Upper lobe of right lung (tissue), 1 donor: ENCODE data around the gene MPP3. TPM values are rescaled to one million over a fixed set of nuclear protein-coding genes. Genes with fewer than 3 reads are reported as not detected.

Source experiments
- ATAC-seq: fragments of 200-7000 bp; cut with Tn5 transposase; one replicate; pipeline ENCODE4 v1.9.1; 2020; ENCODE audit warnings: mild to moderate bottlenecking, moderate library complexity
- DNase-seq: peaks from one replicate; pipeline ENCODE4 v3.0.0-alpha.2; 2020
- H3K27ac ChIP-seq: fragments of 200-600 bp; one replicate; pipeline ENCODE4 v1.8.0; 2022
- H3K27me3 ChIP-seq: fragments of 200-600 bp; one replicate; pipeline ENCODE4 v1.8.0; 2022; ENCODE audit warnings: mild to moderate bottlenecking
- H3K36me3 ChIP-seq: fragments of 200-600 bp; one replicate; pipeline ENCODE4 v1.8.0; 2022
- H3K4me1 ChIP-seq: fragments of 200-600 bp; one replicate; pipeline ENCODE4 v1.8.0; 2022
- H3K4me3 ChIP-seq: fragments of 200-600 bp; one replicate; pipeline ENCODE4 v1.8.0; 2022; ENCODE audit warnings: mild to moderate bottlenecking
- H3K9me3 ChIP-seq: fragments of 200-600 bp; one replicate; pipeline ENCODE4 v1.8.0; 2022
- intact Hi-C: fragments of 100-400 bp; cut with DNase I; formaldehyde crosslinking; loops from one replicate; pipeline ENCODE4 v1.11.0; 2022
- total RNA-seq: library from RNA; stranded (reverse); fragmentation: NEBNext Ultra II Directional; extraction: Animal tissue kit (Norgen Biotek cat#: 25700); gene quantifications from one replicate; pipeline ENCODE4 v1.2.1, GENCODE V29; 2021
- TF ChIP-seq, protein P1 (sequence below): fragments of 200-600 bp; IDR thresholded peaks from one replicate; pipeline ENCODE4 v1.8.0; 2022; ENCODE audit warnings: antibody characterized with exemption
- donor health status: DM: no; HTN: yes; CAD: no; lungs with severe emphysema.

Gene MPP3
- total RNA-seq, 1 donor from 2014 or later = 28.6 TPM

DNA sequence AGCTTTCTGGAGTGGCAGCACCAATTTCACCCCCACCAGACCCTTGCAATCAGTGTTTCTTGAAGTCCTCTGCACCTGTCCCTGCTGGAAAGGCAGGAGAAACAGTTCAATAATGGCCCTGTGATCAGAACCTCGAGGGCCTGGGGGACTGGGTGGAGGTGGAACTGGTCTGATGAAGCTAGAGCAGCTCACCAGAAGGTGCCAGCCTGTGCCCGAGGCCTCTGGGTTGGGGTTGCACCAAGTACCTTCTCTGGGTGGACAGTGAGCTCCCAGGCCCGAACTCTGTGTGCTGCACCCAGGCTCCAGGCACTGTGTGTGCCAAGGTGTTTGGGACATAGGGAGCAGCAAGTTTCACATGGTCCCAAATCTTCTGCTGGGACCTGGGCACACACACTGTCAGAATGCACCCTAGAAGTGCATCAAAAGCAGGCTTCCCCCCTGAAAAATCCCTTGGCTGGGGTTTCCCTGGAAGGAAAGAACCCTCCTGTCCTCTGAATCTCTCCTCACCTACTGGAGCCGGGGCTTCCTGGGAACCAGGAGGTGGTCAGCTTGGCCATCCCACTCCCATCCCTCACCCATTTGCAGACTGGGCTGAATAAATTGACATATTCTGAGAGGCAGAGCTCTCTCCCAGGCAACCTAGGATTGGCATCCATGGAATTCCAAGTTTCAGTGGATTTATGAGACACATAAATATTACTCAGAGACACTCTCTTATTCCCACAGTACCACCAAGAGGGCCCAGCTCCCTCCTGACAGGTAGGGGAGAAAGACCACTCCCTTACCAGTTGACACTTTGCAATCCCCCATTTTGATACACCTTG, 31.4 kb upstream of the MPP3 start:
- H3K4me1 ChIP-seq = no peaks in the 10 kb centered on the region
- no peaks in the 10 kb centered on the region for H3K36me3 ChIP-seq
- TF ChIP-seq, protein P1, sequence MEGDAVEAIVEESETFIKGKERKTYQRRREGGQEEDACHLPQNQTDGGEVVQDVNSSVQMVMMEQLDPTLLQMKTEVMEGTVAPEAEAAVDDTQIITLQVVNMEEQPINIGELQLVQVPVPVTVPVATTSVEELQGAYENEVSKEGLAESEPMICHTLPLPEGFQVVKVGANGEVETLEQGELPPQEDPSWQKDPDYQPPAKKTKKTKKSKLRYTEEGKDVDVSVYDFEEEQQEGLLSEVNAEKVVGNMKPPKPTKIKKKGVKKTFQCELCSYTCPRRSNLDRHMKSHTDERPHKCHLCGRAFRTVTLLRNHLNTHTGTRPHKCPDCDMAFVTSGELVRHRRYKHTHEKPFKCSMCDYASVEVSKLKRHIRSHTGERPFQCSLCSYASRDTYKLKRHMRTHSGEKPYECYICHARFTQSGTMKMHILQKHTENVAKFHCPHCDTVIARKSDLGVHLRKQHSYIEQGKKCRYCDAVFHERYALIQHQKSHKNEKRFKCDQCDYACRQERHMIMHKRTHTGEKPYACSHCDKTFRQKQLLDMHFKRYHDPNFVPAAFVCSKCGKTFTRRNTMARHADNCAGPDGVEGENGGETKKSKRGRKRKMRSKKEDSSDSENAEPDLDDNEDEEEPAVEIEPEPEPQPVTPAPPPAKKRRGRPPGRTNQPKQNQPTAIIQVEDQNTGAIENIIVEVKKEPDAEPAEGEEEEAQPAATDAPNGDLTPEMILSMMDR = no peak
- ATAC-seq = no peak
- DNase-seq = no peak
- no peaks in the 10 kb centered on the region for H3K9me3 ChIP-seq
- no peak overlapping the region for H3K4me3 ChIP-seq
- no peak overlapping the region for H3K27ac ChIP-seq
- no peaks in the 10 kb centered on the region for H3K27me3 ChIP-seq
- intact Hi-C loops = no loop called here

DNA sequence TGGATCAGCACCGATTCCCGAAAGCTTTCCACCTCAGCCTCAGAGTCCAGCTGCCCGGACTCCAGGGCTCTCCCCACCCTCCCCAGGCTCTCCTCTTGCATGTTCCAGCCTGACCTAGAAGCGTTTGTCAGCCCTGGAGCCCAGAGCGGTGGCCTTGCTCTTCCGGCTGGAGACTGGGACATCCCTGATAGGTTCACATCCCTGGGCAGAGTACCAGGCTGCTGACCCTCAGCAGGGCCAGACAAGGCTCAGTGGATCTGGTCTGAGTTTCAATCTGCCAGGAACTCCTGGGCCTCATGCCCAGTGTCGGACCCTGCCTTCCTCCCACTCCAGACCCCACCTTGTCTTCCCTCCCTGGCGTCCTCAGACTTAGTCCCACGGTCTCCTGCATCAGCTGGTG, 29.0 kb upstream of the MPP3 start:
- no peak overlapping the region for H3K27ac ChIP-seq
- H3K9me3 ChIP-seq = no peaks in the 10 kb centered on the region
- DNase-seq (peak; percentile 50), ATAC-seq (no peak)
- peaks cover 5% of the 10 kb centered on the region for H3K4me1 ChIP-seq
- H3K36me3 ChIP-seq = no peaks in the 10 kb centered on the region
- TF ChIP-seq, protein P1 = no peak
- intact Hi-C loops = no loop called here
- peaks cover 4% of the 10 kb centered on the region for H3K27me3 ChIP-seq
- H3K4me3 ChIP-seq = no peak overlapping the region

DNA sequence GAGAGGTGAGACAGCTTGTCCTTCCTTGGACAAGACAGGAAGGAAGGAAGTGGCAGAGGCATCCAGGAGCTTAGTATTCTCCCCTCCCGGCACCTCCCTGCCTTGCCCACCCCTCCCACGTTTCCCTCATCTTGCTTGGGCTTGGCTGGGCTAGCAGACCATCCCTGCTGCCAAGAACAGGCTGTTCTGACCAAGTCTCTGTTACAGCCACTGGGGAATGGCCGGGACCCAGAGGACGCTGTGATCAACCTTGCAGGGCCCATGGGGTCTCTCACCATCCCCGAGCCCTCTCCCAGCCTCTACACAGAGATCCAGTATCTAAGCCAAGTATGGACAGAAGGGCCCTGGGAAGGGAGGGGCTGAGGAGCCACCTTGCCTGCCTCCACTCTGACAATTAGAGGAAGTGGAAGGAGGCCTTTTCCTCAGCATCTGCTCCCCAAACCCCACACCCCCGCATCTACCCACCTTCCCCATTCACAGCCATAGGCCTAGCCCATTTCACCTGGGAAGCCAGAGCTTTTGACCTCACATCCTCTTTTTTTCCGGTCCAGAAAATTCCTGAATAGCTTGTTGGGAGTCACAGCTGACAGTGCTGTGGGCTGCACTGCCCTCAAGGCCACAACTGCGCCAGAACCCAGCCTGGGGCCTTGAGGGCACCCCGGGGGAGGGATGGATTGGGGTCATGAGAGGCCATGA, 28.1 kb upstream of the MPP3 start:
- Histone ChIP-seq H3K4me3 (no peak overlapping the region), H3K27ac (no peak overlapping the region), H3K36me3 (no peaks in the 10 kb centered on the region), H3K27me3 (peaks cover 4% of the 10 kb centered on the region), H3K4me1 (peaks cover 5% of the 10 kb centered on the region), H3K9me3 (no peaks in the 10 kb centered on the region)
- intact Hi-C loops = no loop called here
- TF ChIP-seq, protein P1 = no peak
- ATAC-seq = no peak
- peak; percentile 48 for DNase-seq

DNA sequence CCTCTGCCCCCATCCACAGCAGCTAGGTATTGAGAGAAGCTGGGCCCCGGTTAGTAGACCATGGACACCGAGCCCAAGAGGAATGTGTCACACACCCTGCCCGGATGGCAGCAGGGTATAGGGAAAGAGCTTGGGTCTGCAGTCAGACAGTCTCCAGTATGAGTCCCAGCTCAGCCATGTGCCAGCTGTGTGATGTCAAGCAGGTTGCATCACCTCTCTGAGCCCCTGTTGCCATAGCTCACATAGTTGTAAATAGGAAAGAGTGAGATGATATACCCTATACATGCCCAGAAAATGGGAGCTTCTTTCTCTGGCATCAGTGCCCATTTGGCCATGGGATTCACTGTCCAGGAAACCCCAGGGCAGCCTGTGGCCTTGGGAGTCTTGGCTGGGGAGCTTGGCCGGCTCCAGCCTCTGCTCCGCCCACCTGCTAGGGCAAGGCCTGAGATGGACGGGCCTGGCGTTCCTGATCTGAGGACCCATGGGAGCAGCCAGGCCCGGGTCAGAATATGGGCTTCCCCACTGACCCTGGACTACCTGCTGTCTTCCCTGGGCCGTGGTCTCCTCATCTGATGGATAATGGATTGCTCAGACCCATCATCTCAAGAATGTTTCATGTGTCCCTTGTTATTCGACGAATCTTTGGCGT, 27.3 kb upstream of the MPP3 start:
- TF ChIP-seq, protein P1 = no peak
- H3K36me3 ChIP-seq = no peaks in the 10 kb centered on the region
- no peak overlapping the region for H3K4me3 ChIP-seq
- peaks cover 4% of the 10 kb centered on the region for H3K27me3 ChIP-seq
- peak; percentile 60 for DNase-seq
- H3K9me3 ChIP-seq = no peaks in the 10 kb centered on the region
- intact Hi-C loops = no loop called here
- ATAC-seq = no peak
- peaks cover 5% of the 10 kb centered on the region for H3K4me1 ChIP-seq
- no peak overlapping the region for H3K27ac ChIP-seq

DNA sequence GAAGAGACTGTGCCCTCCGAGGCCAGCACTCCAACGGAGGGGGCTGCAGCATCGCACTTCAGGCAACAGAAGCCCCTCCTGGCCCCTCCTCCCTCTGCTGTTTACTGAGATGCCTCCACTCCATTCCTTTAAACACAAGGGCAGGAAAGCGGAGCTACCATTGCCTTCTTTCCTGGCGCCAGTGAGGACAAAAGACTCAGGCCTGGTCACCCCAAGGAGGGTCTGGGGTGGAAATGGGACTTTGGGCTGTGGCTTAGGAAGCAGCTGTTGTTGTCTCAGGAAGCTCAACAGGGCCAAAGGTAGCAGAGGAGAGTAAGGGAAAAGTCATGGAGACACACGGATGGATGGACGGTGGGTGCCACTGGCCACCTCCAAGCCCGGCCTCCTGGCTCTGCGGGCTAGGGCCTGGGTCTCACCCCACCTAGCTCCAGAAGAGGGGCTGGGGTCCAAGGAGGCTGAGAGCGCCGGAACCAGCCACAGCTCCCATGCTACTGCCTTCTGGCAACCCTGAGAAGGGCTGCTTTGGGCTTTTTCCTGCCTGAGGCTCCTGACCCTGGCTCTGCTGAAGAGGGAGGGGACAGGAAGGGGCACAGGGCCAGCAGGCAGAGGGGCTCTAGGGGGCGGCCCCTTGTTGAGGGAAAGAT, 25.1 kb upstream of the MPP3 start:
- intact Hi-C loops = no loop called here
- no peaks in the 10 kb centered on the region for H3K9me3 ChIP-seq
- no peak overlapping the region for H3K27ac ChIP-seq
- H3K36me3 ChIP-seq = no peaks in the 10 kb centered on the region
- H3K4me3 ChIP-seq = no peak overlapping the region
- DNase-seq (peak; percentile 46), ATAC-seq (no peak)
- TF ChIP-seq, protein P1 = no peak
- H3K27me3 ChIP-seq = peaks cover 4% of the 10 kb centered on the region
- peaks cover 5% of the 10 kb centered on the region for H3K4me1 ChIP-seq
